Left lung (tissue), 10 donors: ENCODE results near the gene PREX1. TPM values are rescaled to one million over a fixed set of nuclear protein-coding genes. Genes with fewer than 3 reads are reported as not detected.

Experiments
- ATAC-seq: fragments of 200-7000 bp; cut with Tn5 transposase; one replicate; pipeline ENCODE4 v1.9.1; 2020; ENCODE audit warnings: moderate library complexity
- DNase-seq, 4 donors: peaks; one replicate each; pipeline ENCODE4 v3.0.0-alpha.2; 2013 to 2020
- H3K27ac ChIP-seq, 2 donors: fragments of 200-600 bp; sonication (generic) in 1 of 2; one replicate each; pipeline versions ENCODE4 v1.5.0 to v1.8.0; 2020 to 2021
- H3K27me3 ChIP-seq, 2 donors: fragments of 200-600 bp; sonication (generic) in 1 of 2; one replicate each; pipeline versions ENCODE4 v1.5.0 to v1.8.0; 2020 to 2021
- H3K36me3 ChIP-seq, 2 donors: fragments of 200-600 bp; sonication (generic) in 1 of 2; one replicate each; pipeline versions ENCODE4 v1.5.0 to v1.8.0; 2020 to 2021
- H3K4me1 ChIP-seq, 2 donors: fragments of 200-600 bp; one replicate each; pipeline ENCODE4 v1.8.0; 2021
- H3K4me3 ChIP-seq, 2 donors: fragments of 200-600 bp; sonication (generic) in 1 of 2; one replicate each; pipeline versions ENCODE4 v1.5.0 to v1.8.0; 2020 to 2021; ENCODE audit warnings: mild to moderate bottlenecking in 1 of 2
- H3K9me3 ChIP-seq, 2 donors: fragments of 200-600 bp; sonication (generic) in 1 of 2; one replicate each; pipeline versions ENCODE4 v1.5.0 to v1.8.0; 2020 to 2021
- intact Hi-C, 2 donors: fragments of 100-400 bp; cut with DNase I; formaldehyde crosslinking; loops; one replicate each; pipeline versions ENCODE4 v1.11.2 to v1.14.2; 2022
- polyA plus RNA-seq, 6 donors: library from polyadenylated mRNA; unstranded; fragments of 120-200 nt; gene quantifications; one replicate each; pipeline ENCODE4 v1.2.1, GENCODE V29; 2013; ENCODE audit not compliant: insufficient read length in 6 of 6
- total RNA-seq, 2 donors: library from RNA; stranded (reverse); fragmentation: NEBNext Ultra II Directional; extraction: Animal tissue kit (Norgen Biotek cat#: 25700); gene quantifications; one replicate each; pipeline ENCODE4 v1.2.1, GENCODE V29; 2021
- TF ChIP-seq, protein P1 (sequence below), 2 donors: fragments of 200-600 bp; sonication (generic) in 1 of 2; IDR thresholded peaks; one replicate each; pipeline versions ENCODE4 v1.5.0 to v1.8.0; 2021; ENCODE audit warnings: antibody characterized with exemption in 2 of 2
- donor health status: DM: no; HTN: yes; CAD: no.
- donor health status: DM: no; HTN: no; CAD: no.

The PREX1 gene
- total and polyA plus RNA-seq, 8 donors = 20.3 to 111 (median 26.1) TPM

GRCh38 chr20:48825566-48825920 lies 2.3 kb downstream of the PREX1 start:
- H3K4me3 ChIP-seq = peak overlapping the region; percentile 42 to 78
- peak overlapping the region; percentile 72 to 97 for H3K27ac ChIP-seq
- TF ChIP-seq, protein P1, sequence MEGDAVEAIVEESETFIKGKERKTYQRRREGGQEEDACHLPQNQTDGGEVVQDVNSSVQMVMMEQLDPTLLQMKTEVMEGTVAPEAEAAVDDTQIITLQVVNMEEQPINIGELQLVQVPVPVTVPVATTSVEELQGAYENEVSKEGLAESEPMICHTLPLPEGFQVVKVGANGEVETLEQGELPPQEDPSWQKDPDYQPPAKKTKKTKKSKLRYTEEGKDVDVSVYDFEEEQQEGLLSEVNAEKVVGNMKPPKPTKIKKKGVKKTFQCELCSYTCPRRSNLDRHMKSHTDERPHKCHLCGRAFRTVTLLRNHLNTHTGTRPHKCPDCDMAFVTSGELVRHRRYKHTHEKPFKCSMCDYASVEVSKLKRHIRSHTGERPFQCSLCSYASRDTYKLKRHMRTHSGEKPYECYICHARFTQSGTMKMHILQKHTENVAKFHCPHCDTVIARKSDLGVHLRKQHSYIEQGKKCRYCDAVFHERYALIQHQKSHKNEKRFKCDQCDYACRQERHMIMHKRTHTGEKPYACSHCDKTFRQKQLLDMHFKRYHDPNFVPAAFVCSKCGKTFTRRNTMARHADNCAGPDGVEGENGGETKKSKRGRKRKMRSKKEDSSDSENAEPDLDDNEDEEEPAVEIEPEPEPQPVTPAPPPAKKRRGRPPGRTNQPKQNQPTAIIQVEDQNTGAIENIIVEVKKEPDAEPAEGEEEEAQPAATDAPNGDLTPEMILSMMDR (IDR thresholded peaks at IDR 0.05) = no peak

GRCh38 chr20:48824830-48825565 lies 2.8 kb downstream of the PREX1 start:
- ATAC-seq (no peak), DNase-seq (no peak)
- Histone ChIP-seq H3K9me3 (no peaks in the 10 kb centered on the region), H3K4me1 (peaks cover 10 to 75% of the 10 kb centered on the region in 2 donors), H3K36me3 (peaks cover 0 to 21% of the 10 kb centered on the region in 2 donors), H3K27me3 (peaks cover 8 to 92% of the 10 kb centered on the region in 2 donors), H3K27ac (peak overlapping the region in 1 of 2 donors; percentile 97), H3K4me3 (peak overlapping the region; percentile 42 to 78)
- TF ChIP-seq, protein P1 (IDR thresholded peaks at IDR 0.05) = no peak
- intact Hi-C loops = loop anchor here in 1 of 2 donors (10.0 kb wide), 1 partner anchor 50 kb away; no protein-coding TSS in a partner anchor

More at GRCh38 chr20:48825566-48825920, 2.3 kb downstream of the PREX1 start:
- Histone ChIP-seq H3K9me3 (no peaks in the 10 kb centered on the region), H3K36me3 (peaks cover 0 to 17% of the 10 kb centered on the region in 2 donors), H3K27me3 (peaks cover 11 to 90% of the 10 kb centered on the region in 2 donors), H3K4me1 (peaks cover 8 to 74% of the 10 kb centered on the region in 2 donors)
- no peak for DNase-seq
- ATAC-seq = no peak
- intact Hi-C loops = loop anchor here in 1 of 2 donors (10.0 kb wide), 1 partner anchor 51 kb away; no protein-coding TSS in a partner anchor

DNA sequence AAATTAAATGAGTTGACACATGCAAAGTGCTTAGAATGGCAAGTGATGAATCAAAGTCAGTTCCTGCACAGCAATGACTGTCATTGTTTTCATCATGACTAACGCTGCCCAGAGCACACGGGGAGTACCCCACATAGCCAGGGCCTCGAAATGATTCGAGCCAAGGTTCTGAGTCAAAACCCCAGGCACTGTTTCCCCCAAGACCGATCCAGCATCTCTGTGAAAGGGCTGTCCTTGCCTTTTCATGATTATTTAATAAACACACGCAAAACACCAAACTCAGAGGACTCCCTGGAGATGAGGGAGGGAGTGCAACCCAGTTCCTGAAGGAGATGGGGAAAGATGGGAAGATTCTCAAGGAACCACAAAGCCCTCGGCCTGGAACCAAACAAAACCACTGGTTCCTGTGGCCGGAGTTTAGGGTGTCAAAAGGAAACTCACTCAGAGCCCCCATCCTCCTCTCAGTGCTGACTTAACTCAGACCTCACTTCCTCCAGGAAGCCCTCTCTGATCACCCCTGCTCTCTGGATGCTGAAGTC lies 3.8 kb downstream of the PREX1 start:
- Histone ChIP-seq H3K36me3 (peaks cover 0 to 30% of the 10 kb centered on the region in 2 donors), H3K9me3 (no peaks in the 10 kb centered on the region), H3K4me3 (peak overlapping the region in 1 of 2 donors; percentile 78), H3K4me1 (peaks cover 10 to 81% of the 10 kb centered on the region in 2 donors), H3K27me3 (peaks cover 8 to 92% of the 10 kb centered on the region in 2 donors), H3K27ac (peak overlapping the region; percentile 8 to 97)
- ATAC-seq (no peak), DNase-seq (no peak)
- TF ChIP-seq, protein P1 (IDR thresholded peaks at IDR 0.05) = no peak
- intact Hi-C loops = loop anchor here in 1 of 2 donors (10.0 kb wide), 1 partner anchor 49 kb away; no protein-coding TSS in a partner anchor

DNA sequence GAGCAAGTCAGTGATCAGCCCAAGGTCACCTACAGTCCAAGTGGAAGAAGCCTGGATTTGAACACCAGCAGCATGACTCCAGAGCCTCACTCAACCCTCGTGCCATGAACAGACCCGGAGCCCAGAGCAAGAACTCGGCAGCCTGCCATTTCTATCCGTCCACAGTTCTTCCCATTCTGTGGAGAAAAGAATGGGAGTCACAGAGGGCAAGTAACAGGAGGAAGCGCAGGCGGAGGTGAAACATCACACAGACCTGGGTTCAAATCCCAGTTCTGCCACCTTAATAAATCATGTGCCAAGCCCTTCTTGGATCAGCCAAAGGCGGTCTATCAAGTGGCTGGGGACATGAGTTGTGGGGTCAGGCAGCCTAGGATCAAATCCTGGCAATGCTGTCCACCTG lies 4.3 kb downstream of the PREX1 start:
- peak overlapping the region in 1 of 2 donors; percentile 97 for H3K27ac ChIP-seq

More for the DNA sequence above, 4.3 kb downstream of the PREX1 start:
- Histone ChIP-seq H3K4me3 (peak overlapping the region in 1 of 2 donors; percentile 78), H3K4me1 (peaks cover 10 to 81% of the 10 kb centered on the region in 2 donors), H3K36me3 (peaks cover 0 to 31% of the 10 kb centered on the region in 2 donors), H3K9me3 (no peaks in the 10 kb centered on the region), H3K27me3 (peaks cover 4 to 92% of the 10 kb centered on the region in 2 donors)
- no peak for ATAC-seq
- no peak for DNase-seq
- intact Hi-C loops = loop anchor here in 1 of 2 donors (10.0 kb wide), 1 partner anchor 49 kb away; no protein-coding TSS in a partner anchor
- TF ChIP-seq, protein P1 (IDR thresholded peaks at IDR 0.05) = no peak
